BJ (cell line): ENCODE measurements around the gene KDM6A. TPM values are rescaled to one million over a fixed set of nuclear protein-coding genes. Genes with fewer than 3 reads are reported as not detected.
A peak's percentile ranks its signal among the peaks of the same experiment; 100 is the strongest.

Experiments used
- CTCF ChIA-PET: fragments of 350-600 bp; formaldehyde crosslinking; extraction: SDS; loops from one replicate; lab custom pipeline; 2021; ENCODE audit warnings: antibody characterized with exemption, inconsistent platforms; lab: Yijun Ruan, JAX
- POLR2A ChIA-PET: fragments of 300-600 bp; sonication (Branson Sonifier 250); formaldehyde crosslinking; extraction: SDS; loops from one replicate; lab custom pipeline; 2021; ENCODE audit warnings: antibody characterized with exemption; lab: Charles Lee
- DNase-seq: peaks from one replicate; pipeline ENCODE4 v3.0.0-alpha.2; 2011; ENCODE audit warnings: low read depth
- H3K27me3 ChIP-seq: 2 replicates; pipeline ENCODE4 v1.6.0; 2011; ENCODE audit warnings: low read length; ENCODE audit not compliant: control insufficient read depth, insufficient read depth
- H3K36me3 ChIP-seq: 2 replicates; pipeline ENCODE4 v1.5.1; 2011; ENCODE audit warnings: low read length; ENCODE audit not compliant: control insufficient read depth, insufficient read depth
- H3K4me3 ChIP-seq: 2 replicates; pipeline ENCODE4 v1.5.1; 2011; ENCODE audit warnings: low read depth, mild to moderate bottlenecking, control low read depth, low read length
- CTCF ChIP-seq: IDR thresholded peaks from 2 replicates; pipeline ENCODE4 v1.5.1; 2011; ENCODE audit warnings: low read depth, mild to moderate bottlenecking, control low read depth, inconsistent platforms, low read length, moderate library complexity; ENCODE audit not compliant: insufficient read depth
- polyA plus RNA-seq: library from polyadenylated mRNA; depleted of rRNA; stranded (reverse); fragments of >200 nt; gene quantifications from 2 replicates; pipeline ENCODE4 v1.2.3, GENCODE V29; 2011

KDM6A gene
- polyA plus RNA-seq, 1 experiment = 5.4 TPM

- TF ChIP-seq CTCF = no peak
- H3K4me3 ChIP-seq = peak overlapping the region; percentile 62
- H3K36me3 ChIP-seq = no peaks in the 10 kb centered on the region
- DNase-seq = no peak
- no peaks in the 10 kb centered on the region for H3K27me3 ChIP-seq
- CTCF ChIA-PET = interaction anchor here (0.6 kb wide), 1 partner anchor 315 kb away, joined by 3 read pairs; no protein-coding TSS in a partner anchor
- POLR2A ChIA-PET = no interaction called here
These were observed 812 bp upstream of the KDM6A start for GRCh38 chrX:44871931-44872820.

DNA sequence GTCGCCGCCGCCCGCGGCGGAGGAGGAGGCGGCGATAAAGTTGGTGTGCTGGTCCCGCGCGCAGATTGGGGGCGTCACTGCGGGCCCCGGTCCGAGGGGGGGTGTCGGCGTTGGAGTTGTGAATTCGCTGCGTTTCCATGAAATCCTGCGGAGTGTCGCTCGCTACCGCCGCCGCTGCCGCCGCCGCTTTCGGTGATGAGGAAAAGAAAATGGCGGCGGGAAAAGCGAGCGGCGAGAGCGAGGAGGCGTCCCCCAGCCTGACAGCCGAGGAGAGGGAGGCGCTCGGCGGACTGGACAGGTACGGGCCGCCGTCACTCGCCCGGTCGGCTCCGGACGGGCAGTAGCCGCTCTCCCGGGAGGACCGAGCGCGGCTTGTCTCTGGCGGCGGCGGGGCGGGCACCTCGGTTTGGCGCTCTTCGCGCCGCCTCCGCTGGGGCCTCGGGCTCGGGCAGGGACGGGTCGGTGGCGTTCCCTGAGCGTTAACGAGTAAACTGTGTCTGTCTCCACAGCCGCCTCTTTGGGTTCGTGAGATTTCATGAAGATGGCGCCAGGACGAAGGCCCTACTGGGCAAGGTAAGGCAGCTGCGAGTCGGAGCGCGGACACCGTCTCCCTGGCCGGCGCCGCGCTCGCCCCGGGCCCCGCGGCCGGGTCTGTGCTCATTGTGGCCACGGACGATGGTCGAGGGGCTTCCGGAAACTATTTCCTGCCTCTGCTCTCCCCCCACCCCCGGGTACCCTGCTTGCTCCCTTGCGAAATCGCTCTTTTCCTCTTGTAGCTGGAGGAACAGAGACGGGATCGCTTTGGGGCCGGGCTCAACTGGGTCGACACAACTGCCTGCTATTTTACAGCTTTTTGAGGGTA is 658 bp downstream of the KDM6A start:
- TF ChIP-seq CTCF = 0 out of 2 replicates have a peak, but pooled peaks have one; percentile 1
- POLR2A ChIA-PET = interaction anchor here (0.6 kb wide), 1 partner anchor 31 kb away, joined by 8 read pairs; no protein-coding TSS in a partner anchor
- DNase-seq = no peak
- CTCF ChIA-PET = interaction anchor here (0.6 to 1.3 kb wide), 2 partner anchors 12 to 196 kb away, joined by 3 read pairs; no protein-coding TSS in a partner anchor
- H3K4me3 ChIP-seq = peak overlapping the region; percentile 62
- no peaks in the 10 kb centered on the region for H3K27me3 ChIP-seq
- H3K36me3 ChIP-seq = no peaks in the 10 kb centered on the region

GRCh38 chrX:44874420-44875184 is 1.6 kb downstream of the KDM6A start:
- Histone ChIP-seq H3K27me3 (no peaks in the 10 kb centered on the region), H3K4me3 (peak overlapping the region; percentile 62), H3K36me3 (no peaks in the 10 kb centered on the region)
- ChIA-PET CTCF (interaction anchor here (1.3 kb wide), 1 partner anchor 195 kb away, joined by 3 read pairs; no protein-coding TSS in a partner anchor), POLR2A (interaction anchor here (0.6 kb wide), 1 partner anchor 30 kb away, joined by 8 read pairs; no protein-coding TSS in a partner anchor)
- no peak for TF ChIP-seq CTCF
- no peak for DNase-seq

DNA sequence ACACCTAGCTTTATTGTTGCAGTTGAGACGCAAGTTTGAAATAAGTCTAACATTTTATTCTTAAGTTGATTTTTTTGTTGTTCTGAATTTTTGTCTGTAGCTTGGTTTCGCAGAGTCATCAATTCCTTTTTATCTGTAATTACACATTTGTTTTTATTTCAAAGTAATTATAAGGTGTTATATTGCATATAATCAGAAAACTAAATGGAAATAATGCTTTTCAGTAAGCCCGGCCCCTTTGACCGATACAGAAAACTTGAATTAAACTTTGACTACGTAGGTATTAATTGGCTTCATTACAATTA is 2.1 kb downstream of the KDM6A start:
- no peak for TF ChIP-seq CTCF
- CTCF ChIA-PET = interaction anchor here (1.4 kb wide), 1 partner anchor 195 kb away, joined by 4 read pairs; no protein-coding TSS in a partner anchor
- DNase-seq = no peak
- Histone ChIP-seq H3K36me3 (no peaks in the 10 kb centered on the region), H3K4me3 (peak overlapping the region; percentile 62), H3K27me3 (no peaks in the 10 kb centered on the region)
- POLR2A ChIA-PET = no interaction called here
